H9 (cell line): Measurements from ENCODE around the gene GASK1B. TPM values are rescaled to one million over a fixed set of nuclear protein-coding genes. Genes with fewer than 3 reads are reported as not detected.

Source experiments
- DNase-seq: peaks from one replicate; pipeline ENCODE4 v3.0.0-alpha.2; 2017
- H2AFZ ChIP-seq: one replicate; pipeline ENCODE4 v1.6.1; 2013; ENCODE audit warnings: mild to moderate bottlenecking, low read length, control low read depth, moderate library complexity
- H2AK5ac ChIP-seq: 2 replicates; pipeline ENCODE4 v1.6.1; 2013; ENCODE audit warnings: low read length, control low read depth, mixed read lengths; ENCODE audit not compliant: insufficient read length
- H2BK120ac ChIP-seq: one replicate; pipeline ENCODE4 v1.6.1; 2013; ENCODE audit warnings: low read depth, mild to moderate bottlenecking, low read length, control low read depth, inconsistent platforms; ENCODE audit not compliant: poor library complexity, severe bottlenecking
- H2BK12ac ChIP-seq: 2 replicates; pipeline ENCODE4 v1.6.1; 2013; ENCODE audit warnings: low read length, control low read depth, mixed read lengths, low read depth; ENCODE audit not compliant: insufficient read length
- H2BK15ac ChIP-seq: 2 replicates; pipeline ENCODE4 v1.6.1; 2013; ENCODE audit warnings: low read depth, low read length, control low read depth
- H2BK20ac ChIP-seq: one replicate; pipeline ENCODE4 v1.6.1; 2013; ENCODE audit warnings: low read depth, mild to moderate bottlenecking, low read length, control low read depth, inconsistent platforms; ENCODE audit not compliant: poor library complexity, severe bottlenecking
- H2BK5ac ChIP-seq: 2 replicates; pipeline ENCODE4 v1.6.1; 2013; ENCODE audit warnings: low read length, control low read depth, mixed read lengths; ENCODE audit not compliant: insufficient read length
- H3K14ac ChIP-seq: 2 replicates; pipeline ENCODE4 v1.6.1; 2013; ENCODE audit warnings: low read length, control low read depth; ENCODE audit not compliant: insufficient read depth
- H3K18ac ChIP-seq: 2 replicates; pipeline ENCODE4 v1.6.1; 2013; ENCODE audit warnings: low read depth, mild to moderate bottlenecking, mixed read lengths, low read length, control low read depth; ENCODE audit not compliant: insufficient read length
- H3K23ac ChIP-seq: 2 replicates; pipeline ENCODE4 v1.6.1; 2013; ENCODE audit warnings: low read length, control low read depth, mixed read lengths, low read depth; ENCODE audit not compliant: insufficient read length
- H3K23me2 ChIP-seq: 2 replicates; pipeline ENCODE4 v1.6.1; 2013; ENCODE audit warnings: low read depth, mild to moderate bottlenecking, mixed read lengths, low read length, control low read depth; ENCODE audit not compliant: insufficient read length, poor library complexity, severe bottlenecking
- H3K27ac ChIP-seq: 2 replicates; pipeline ENCODE4 v1.5.1; 2013; ENCODE audit warnings: low read length, control low read depth, mixed read lengths, low read depth; ENCODE audit not compliant: insufficient read length
- H3K27me3 ChIP-seq: 2 replicates; pipeline ENCODE4 v1.6.1; 2013; ENCODE audit warnings: low read length, control low read depth, inconsistent platforms; ENCODE audit not compliant: insufficient read depth
- H3K4ac ChIP-seq: 2 replicates; pipeline ENCODE4 v1.6.1; 2013; ENCODE audit warnings: low read depth, mild to moderate bottlenecking, control low read depth, inconsistent platforms, low read length, moderate library complexity
- H3K4me1 ChIP-seq: 2 replicates; pipeline ENCODE4 v1.6.1; 2013; ENCODE audit warnings: low read length, control low read depth, inconsistent platforms; ENCODE audit not compliant: insufficient read depth
- H3K4me2 ChIP-seq: 2 replicates; pipeline ENCODE4 v1.6.1; 2013; ENCODE audit warnings: low read length, control low read depth, mixed read lengths; ENCODE audit not compliant: insufficient read length, insufficient read depth
- H3K56ac ChIP-seq: 2 replicates; pipeline ENCODE4 v1.6.1; 2013; ENCODE audit warnings: low read depth, mild to moderate bottlenecking, mixed read lengths, low read length, control low read depth; ENCODE audit not compliant: insufficient read length
- H3K79me1 ChIP-seq: 2 replicates; pipeline ENCODE4 v1.6.1; 2013; ENCODE audit warnings: low read depth, mild to moderate bottlenecking, moderate library complexity, low read length, control low read depth, inconsistent platforms; ENCODE audit not compliant: insufficient read depth, poor library complexity, severe bottlenecking
- H3K79me2 ChIP-seq: 2 replicates; pipeline ENCODE4 v1.6.1; 2013; ENCODE audit warnings: low read length, control low read depth, inconsistent platforms; ENCODE audit not compliant: insufficient read depth
- H3K9ac ChIP-seq: 2 replicates; pipeline ENCODE4 v1.6.1; 2013; ENCODE audit warnings: low read length, control low read depth, mixed read lengths; ENCODE audit not compliant: insufficient read length; ENCODE audit errors: extremely low read depth
- H3K9me3 ChIP-seq: one replicate; pipeline ENCODE4 v1.6.1; 2013; ENCODE audit warnings: low read depth, low read length, inconsistent platforms; ENCODE audit not compliant: control insufficient read depth
- H3T11ph ChIP-seq: one replicate; pipeline ENCODE4 v1.6.1; 2013; ENCODE audit warnings: mild to moderate bottlenecking, low read length, control low read depth, inconsistent platforms
- H4K20me1 ChIP-seq: one replicate; pipeline ENCODE4 v1.6.1; 2013; ENCODE audit not compliant: control insufficient read depth, insufficient read length, insufficient read depth
- H4K5ac ChIP-seq: 2 replicates; pipeline ENCODE4 v1.6.1; 2013; ENCODE audit warnings: low read depth, mild to moderate bottlenecking, mixed read lengths, low read length, control low read depth; ENCODE audit not compliant: insufficient read length
- H4K8ac ChIP-seq: replicated peaks from 2 replicates; pipeline ENCODE4 v1.6.1; 2013; ENCODE audit warnings: low read length, control low read depth, mixed read lengths, low read depth; ENCODE audit not compliant: insufficient read length
- H4K91ac ChIP-seq: 2 replicates; pipeline ENCODE4 v1.6.1; 2013; ENCODE audit warnings: low read depth, mild to moderate bottlenecking, moderate library complexity, mixed read lengths, low read length, control low read depth; ENCODE audit not compliant: insufficient read length
- H3K27ac Mint-ChIP-seq, 3 experiments: 2 replicates in 2 of 3; 3 replicates in 1 of 3; pipeline ENCODE4 v1.8.0; 2020 to 2021; ENCODE audit warnings: mixed read lengths in 3 of 3, mild to moderate bottlenecking in 1 of 3, moderate library complexity in 1 of 3
- H3K27me3 Mint-ChIP-seq: 2 replicates; pipeline ENCODE4 v1.8.0; 2021; ENCODE audit warnings: low read depth, mild to moderate bottlenecking, moderate library complexity, mixed read lengths
- H3K36me3 Mint-ChIP-seq, 3 experiments: 2 replicates in 2 of 3; 3 replicates in 1 of 3; pipeline ENCODE4 v1.8.0; 2020 to 2021; ENCODE audit warnings: low read depth in 3 of 3, mixed read lengths in 3 of 3; ENCODE audit not compliant: insufficient read depth in 1 of 3
- H3K4me1 Mint-ChIP-seq, 2 experiments: 2 replicates each; pipeline ENCODE4 v1.8.0; 2020; ENCODE audit warnings: mixed read lengths in 2 of 2
- H3K4me3 Mint-ChIP-seq, 2 experiments: 2 replicates in 1 of 2; 3 replicates in 1 of 2; pipeline ENCODE4 v1.8.0; 2020 to 2021; ENCODE audit warnings: mild to moderate bottlenecking in 2 of 2, mixed read lengths in 2 of 2, moderate library complexity in 1 of 2
- H3K9me3 Mint-ChIP-seq, 2 experiments: 2 replicates in 1 of 2; 3 replicates in 1 of 2; pipeline ENCODE4 v1.8.0; 2020; ENCODE audit warnings: mild to moderate bottlenecking in 2 of 2, mixed read lengths in 2 of 2, moderate library complexity in 1 of 2
- CTCF ChIP-seq: fragments of 200-600 bp; sonication (generic); conservative IDR thresholded peaks from 3 replicates; pipeline ENCODE4 v1.8.0; 2021; ENCODE audit warnings: antibody characterized with exemption, mild to moderate bottlenecking
- WGBS: extraction: QIAGEN DNeasy Blood & Tissue Kit; methylation state at CpG from one replicate; pipeline ENCODE4 v1.1.7; 2013; ENCODE audit warnings: missing lambda C conversion rate, low lambda C conversion rate, mixed read lengths; ENCODE audit not compliant: insufficient read length; ENCODE audit errors: extremely low coverage; 5-methylcytosine and 5-hydroxymethylcytosine counted together
- total RNA-seq: library from RNA; stranded (reverse); gene quantifications from 2 replicates; pipeline ENCODE4 v1.2.1, GENCODE V29; 2021

The GASK1B gene
- total RNA-seq, 1 experiment from 2014 or later: not detected

DNA sequence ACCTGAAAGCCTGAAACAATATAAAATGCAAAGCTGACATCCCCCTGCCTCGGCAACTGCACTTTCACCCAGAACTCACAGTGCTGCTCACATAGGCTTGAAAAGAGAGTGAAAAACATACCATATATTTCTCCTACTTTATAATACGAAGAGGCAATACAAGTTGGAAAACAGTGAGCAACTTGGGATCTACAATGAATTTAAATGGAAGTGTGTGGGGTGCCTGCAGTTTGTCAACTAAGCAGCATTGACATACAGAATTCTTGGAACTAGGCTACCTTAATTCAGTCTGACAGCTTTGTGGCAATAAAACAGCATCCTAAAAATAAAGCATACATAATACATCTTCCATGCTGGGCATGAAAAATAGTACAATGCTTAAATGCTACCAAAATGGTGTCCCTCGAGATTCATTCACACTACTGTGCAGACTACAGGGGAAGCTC lies 8.0 kb downstream of the GASK1B start:
- H3K27me3 Mint-ChIP-seq: no peaks in the 10 kb centered on the region
- TF ChIP-seq CTCF: no peak
- no peak overlapping the region for H3K27ac ChIP-seq
- H4K8ac ChIP-seq: no peak overlapping the region
- no peaks in the 10 kb centered on the region for H3K79me2 ChIP-seq
- H3K9ac ChIP-seq: no peak overlapping the region
- no peaks in the 10 kb centered on the region for H3K4me1 ChIP-seq
- H2BK20ac ChIP-seq: no peak overlapping the region
- no peak overlapping the region for H2BK15ac ChIP-seq
- H3K9me3 Mint-ChIP-seq: no peaks in the 10 kb centered on the region
- no peak for DNase-seq
- H4K20me1 ChIP-seq: no peaks in the 10 kb centered on the region
- 0 out of 7 replicates have a peak overlapping the region, but pooled peaks of 1 of the 3 experiments have one; percentile 58 for H3K27ac Mint-ChIP-seq
- no peaks in the 10 kb centered on the region for H3K27me3 ChIP-seq
- peaks cover 5% of the 10 kb centered on the region in 2 experiments; a peak in 3 of 4 replicates for H3K4me1 Mint-ChIP-seq
- no peaks in the 10 kb centered on the region for H3K9me3 ChIP-seq
- H3K4ac ChIP-seq: no peak overlapping the region
- H4K5ac ChIP-seq: no peak overlapping the region
- H2AK5ac ChIP-seq: no peak overlapping the region
- H3K23ac ChIP-seq: no peak overlapping the region
- no peaks in the 10 kb centered on the region for H3K23me2 ChIP-seq
- no peak overlapping the region for H2AFZ ChIP-seq
- H3K4me2 ChIP-seq: no peak overlapping the region
- H3K4me3 Mint-ChIP-seq: no peak overlapping the region
- WGBS: no CpG with 5 or more reads among the region's 3 CpGs
- no peak overlapping the region for H2BK12ac ChIP-seq
- H3K79me1 ChIP-seq: no peaks in the 10 kb centered on the region
- no peak overlapping the region for H2BK120ac ChIP-seq
- H3K18ac ChIP-seq: no peak overlapping the region
- no peak overlapping the region for H3T11ph ChIP-seq
- no peak overlapping the region for H4K91ac ChIP-seq
- no peak overlapping the region for H2BK5ac ChIP-seq
- no peak overlapping the region for H3K14ac ChIP-seq
- H3K56ac ChIP-seq: no peak overlapping the region
- no peaks in the 10 kb centered on the region for H3K36me3 Mint-ChIP-seq
